Measurements from ENCODE around the gene CCDC186. TPM values are rescaled to one million over a fixed set of nuclear protein-coding genes. Genes with fewer than 3 reads are reported as not detected.

Gene CCDC186
- total RNA-seq (30.1 and 32.4 TPM in 2 replicates), polyA plus RNA-seq (14.9 and 18.8 TPM in 2 replicates)

DNA sequence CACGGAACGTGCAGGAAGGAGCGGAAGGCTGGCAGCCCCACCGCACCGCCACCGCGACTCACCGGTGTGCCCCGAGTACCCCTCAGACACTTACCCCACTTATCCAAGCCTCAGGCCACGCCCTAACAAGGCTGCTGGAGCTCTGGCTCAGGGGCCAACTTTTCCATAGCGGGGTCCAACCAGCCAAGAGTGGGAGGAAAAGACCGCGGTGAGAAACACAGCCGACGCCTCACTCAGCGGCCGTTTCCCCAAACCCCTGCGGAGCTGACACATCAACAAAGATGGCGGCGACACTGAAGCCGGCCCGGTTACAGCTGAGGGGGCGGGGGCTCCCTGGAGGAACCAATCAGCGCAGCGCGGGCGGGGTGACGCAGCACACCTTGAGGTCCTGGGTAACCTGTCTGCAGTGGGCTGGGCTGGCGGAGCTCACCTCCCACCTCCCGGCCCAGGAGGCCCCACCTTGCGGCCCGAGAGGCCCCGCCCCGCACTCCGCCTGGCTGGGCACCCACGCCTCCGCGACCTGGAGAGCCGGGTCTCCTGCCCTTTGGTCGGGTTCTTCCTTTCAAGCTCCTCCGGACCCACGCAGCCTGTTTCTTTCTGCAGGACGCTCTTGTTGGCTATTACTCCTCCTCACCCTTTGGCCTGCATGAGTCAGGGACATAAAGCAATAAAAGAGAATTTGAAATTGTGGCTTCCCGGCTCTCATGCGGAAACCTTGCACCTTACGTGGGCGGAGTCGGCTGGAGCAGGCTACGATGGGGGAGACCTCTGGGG, at the start of gene CCDC186:
TSS of gene CCDC186 (minus strand) at position 283 of the 774 bp plus-strand sequence. CDS start 10,935 bp downstream, outside the sequence.
- H3K9me3 ChIP-seq (ENCODE audit: low read depth), result no peaks in the 10 kb centered on the region
- peak within 1 kb of the TSS; percentile 82 for H3K4me2 ChIP-seq
- H3K4me3 ChIP-seq, result peak within 1 kb of the TSS; percentile 85
- H3K27ac ChIP-seq, result peak within 1 kb of the TSS; percentile 98
- no peaks in the 10 kb centered on the region for H3K9me2 ChIP-seq (replicated peaks; ENCODE audit: insufficient read depth)
- peaks cover 3% of the 10 kb centered on the region for H3K4me1 ChIP-seq (ENCODE audit: insufficient read depth)
- under 1% methylated on average over 28 of the region's 49 CpGs for WGBS (ENCODE audit: low lambda C conversion rate, missing lambda C conversion rate)
- peaks cover 15% of the 10 kb centered on the region for H4K20me1 ChIP-seq (ENCODE audit: insufficient read depth, poor library complexity, severe bottlenecking)
- TF ChIP-seq, protein P1, sequence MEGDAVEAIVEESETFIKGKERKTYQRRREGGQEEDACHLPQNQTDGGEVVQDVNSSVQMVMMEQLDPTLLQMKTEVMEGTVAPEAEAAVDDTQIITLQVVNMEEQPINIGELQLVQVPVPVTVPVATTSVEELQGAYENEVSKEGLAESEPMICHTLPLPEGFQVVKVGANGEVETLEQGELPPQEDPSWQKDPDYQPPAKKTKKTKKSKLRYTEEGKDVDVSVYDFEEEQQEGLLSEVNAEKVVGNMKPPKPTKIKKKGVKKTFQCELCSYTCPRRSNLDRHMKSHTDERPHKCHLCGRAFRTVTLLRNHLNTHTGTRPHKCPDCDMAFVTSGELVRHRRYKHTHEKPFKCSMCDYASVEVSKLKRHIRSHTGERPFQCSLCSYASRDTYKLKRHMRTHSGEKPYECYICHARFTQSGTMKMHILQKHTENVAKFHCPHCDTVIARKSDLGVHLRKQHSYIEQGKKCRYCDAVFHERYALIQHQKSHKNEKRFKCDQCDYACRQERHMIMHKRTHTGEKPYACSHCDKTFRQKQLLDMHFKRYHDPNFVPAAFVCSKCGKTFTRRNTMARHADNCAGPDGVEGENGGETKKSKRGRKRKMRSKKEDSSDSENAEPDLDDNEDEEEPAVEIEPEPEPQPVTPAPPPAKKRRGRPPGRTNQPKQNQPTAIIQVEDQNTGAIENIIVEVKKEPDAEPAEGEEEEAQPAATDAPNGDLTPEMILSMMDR (IDR thresholded peaks at IDR 0.05; ENCODE audit: poor library complexity), result no peak
- TF ChIP-seq EZH2phosphoT487 (IDR thresholded peaks at IDR 0.05; ENCODE audit: low read depth, severe bottlenecking, unreplicated experiment) (no peak), EZH2 (IDR thresholded peaks at IDR 0.05; ENCODE audit: borderline replicate concordance) (no peak)
- no peaks in the 10 kb centered on the region for H3K36me3 ChIP-seq (replicated peaks; ENCODE audit: insufficient read depth, low read depth)
- H3K79me2 ChIP-seq, result peaks cover 48% of the 10 kb centered on the region
- peak; percentile 98 for DNase-seq (ENCODE audit: low spot score)
- peak within 1 kb of the TSS; percentile 87 for H2AFZ ChIP-seq
- no peaks in the 10 kb centered on the region for H3K27me3 ChIP-seq

DNA sequence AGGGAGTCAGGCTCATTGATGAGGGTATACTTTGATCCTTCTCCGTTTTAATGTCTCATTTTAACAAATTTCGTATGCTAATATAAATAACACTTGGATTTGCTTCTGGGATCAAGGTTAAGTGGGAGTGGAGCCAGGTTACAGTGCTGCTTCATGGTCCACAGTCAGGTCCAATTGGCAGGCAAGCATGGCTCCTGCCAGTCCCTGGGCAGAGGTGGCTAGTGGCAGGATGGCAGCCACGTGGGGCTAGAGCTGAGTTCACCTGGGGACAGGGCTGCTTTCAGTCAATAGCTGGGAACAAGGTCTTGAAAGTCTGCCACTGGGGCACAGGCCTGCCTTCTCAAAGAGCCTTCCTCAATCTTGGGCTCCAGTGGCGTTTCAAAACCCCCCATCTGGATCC, 49.1 kb upstream of the CCDC186 start:
- H3K27me3 ChIP-seq, result no peaks in the 10 kb centered on the region
- H3K4me2 ChIP-seq, result no peak overlapping the region
- WGBS (ENCODE audit: low lambda C conversion rate, missing lambda C conversion rate), result 79% methylated on average over 4 of the region's 4 CpGs
- DNase-seq (ENCODE audit: low spot score), result no peak
- no peaks in the 10 kb centered on the region for H3K4me1 ChIP-seq (ENCODE audit: insufficient read depth)
- no peaks in the 10 kb centered on the region for H3K9me2 ChIP-seq (replicated peaks; ENCODE audit: insufficient read depth)
- no peaks in the 10 kb centered on the region for H3K36me3 ChIP-seq (replicated peaks; ENCODE audit: insufficient read depth, low read depth)
- no peaks in the 10 kb centered on the region for H3K9me3 ChIP-seq (ENCODE audit: low read depth)
- H3K4me3 ChIP-seq, result no peak overlapping the region
- no peak overlapping the region for H2AFZ ChIP-seq
- no peak for TF ChIP-seq EZH2 (IDR thresholded peaks at IDR 0.05; ENCODE audit: borderline replicate concordance)
- no peak for TF ChIP-seq EZH2phosphoT487 (IDR thresholded peaks at IDR 0.05; ENCODE audit: low read depth, severe bottlenecking, unreplicated experiment)
- TF ChIP-seq, protein P1 (IDR thresholded peaks at IDR 0.05; ENCODE audit: poor library complexity), result no peak
- H4K20me1 ChIP-seq (ENCODE audit: insufficient read depth, poor library complexity, severe bottlenecking), result no peaks in the 10 kb centered on the region
- H3K79me2 ChIP-seq, result no peaks in the 10 kb centered on the region
- no peak overlapping the region for H3K27ac ChIP-seq

DNA sequence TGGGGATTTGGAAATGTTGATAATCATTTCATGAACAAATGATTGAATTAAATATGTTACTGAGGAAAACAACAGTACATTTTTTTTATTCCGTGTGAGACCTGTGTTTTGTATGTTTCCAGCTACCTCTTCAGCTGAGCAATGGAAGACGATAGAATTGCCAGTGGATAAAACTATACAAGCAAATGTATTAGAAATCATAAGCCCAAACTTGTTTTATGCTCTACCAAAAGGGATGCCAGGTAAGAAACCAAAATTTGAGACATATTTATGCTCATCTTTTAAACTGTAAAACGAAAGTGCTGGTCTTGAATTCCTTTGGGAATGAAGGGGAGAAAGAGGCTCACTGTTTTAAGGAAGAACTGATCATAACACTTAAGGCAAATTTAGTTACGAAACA, 47.2 kb upstream of the CCDC186 start:
- H3K9me2 ChIP-seq (replicated peaks; ENCODE audit: insufficient read depth), result no peaks in the 10 kb centered on the region
- H3K27ac ChIP-seq, result no peak overlapping the region
- H3K9me3 ChIP-seq (ENCODE audit: low read depth), result no peaks in the 10 kb centered on the region
- H4K20me1 ChIP-seq (ENCODE audit: insufficient read depth, poor library complexity, severe bottlenecking), result no peaks in the 10 kb centered on the region
- no peaks in the 10 kb centered on the region for H3K4me1 ChIP-seq (ENCODE audit: insufficient read depth)
- no peaks in the 10 kb centered on the region for H3K79me2 ChIP-seq
- peaks cover 4% of the 10 kb centered on the region for H3K27me3 ChIP-seq
- H3K4me2 ChIP-seq, result no peak overlapping the region
- 86% methylated on average over 4 of the region's 4 CpGs for WGBS (ENCODE audit: low lambda C conversion rate, missing lambda C conversion rate)
- H2AFZ ChIP-seq, result no peak overlapping the region
- TF ChIP-seq EZH2phosphoT487 (IDR thresholded peaks at IDR 0.05; ENCODE audit: low read depth, severe bottlenecking, unreplicated experiment) (no peak), EZH2 (IDR thresholded peaks at IDR 0.05; ENCODE audit: borderline replicate concordance) (no peak)
- TF ChIP-seq, protein P1 (IDR thresholded peaks at IDR 0.05; ENCODE audit: poor library complexity), result no peak
- no peak for DNase-seq (ENCODE audit: low spot score)
- H3K4me3 ChIP-seq, result no peak overlapping the region
- no peaks in the 10 kb centered on the region for H3K36me3 ChIP-seq (replicated peaks; ENCODE audit: insufficient read depth, low read depth)
